Measurements from ENCODE around the gene OPHN1. TPM values are rescaled to one million over a fixed set of nuclear protein-coding genes. Genes with fewer than 3 reads are reported as not detected.

Gene OPHN1
- total and polyA plus RNA-seq, 12 donors: 2.1 to 7.1 (median 5.2) TPM

- Histone ChIP-seq H3K27me3 (no peaks in the 10 kb centered on the region), H3K9me3 (peaks cover 0 to 66% (median 6%) of the 10 kb centered on the region in 11 donors), H3K27ac (no peak overlapping the region), H3K4me3 (no peak overlapping the region), H3K4me1 (no peaks in the 10 kb centered on the region), H3K36me3 (no peaks in the 10 kb centered on the region)
- ATAC-seq (no peak), DNase-seq (no peak)
- intact Hi-C loops (cut with DNase I): no loop called here
- TF ChIP-seq, protein P1, sequence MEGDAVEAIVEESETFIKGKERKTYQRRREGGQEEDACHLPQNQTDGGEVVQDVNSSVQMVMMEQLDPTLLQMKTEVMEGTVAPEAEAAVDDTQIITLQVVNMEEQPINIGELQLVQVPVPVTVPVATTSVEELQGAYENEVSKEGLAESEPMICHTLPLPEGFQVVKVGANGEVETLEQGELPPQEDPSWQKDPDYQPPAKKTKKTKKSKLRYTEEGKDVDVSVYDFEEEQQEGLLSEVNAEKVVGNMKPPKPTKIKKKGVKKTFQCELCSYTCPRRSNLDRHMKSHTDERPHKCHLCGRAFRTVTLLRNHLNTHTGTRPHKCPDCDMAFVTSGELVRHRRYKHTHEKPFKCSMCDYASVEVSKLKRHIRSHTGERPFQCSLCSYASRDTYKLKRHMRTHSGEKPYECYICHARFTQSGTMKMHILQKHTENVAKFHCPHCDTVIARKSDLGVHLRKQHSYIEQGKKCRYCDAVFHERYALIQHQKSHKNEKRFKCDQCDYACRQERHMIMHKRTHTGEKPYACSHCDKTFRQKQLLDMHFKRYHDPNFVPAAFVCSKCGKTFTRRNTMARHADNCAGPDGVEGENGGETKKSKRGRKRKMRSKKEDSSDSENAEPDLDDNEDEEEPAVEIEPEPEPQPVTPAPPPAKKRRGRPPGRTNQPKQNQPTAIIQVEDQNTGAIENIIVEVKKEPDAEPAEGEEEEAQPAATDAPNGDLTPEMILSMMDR (IDR thresholded peaks at IDR 0.05): no peak
These were observed 434.8 kb downstream of the OPHN1 start for GRCh38 chrX:67998540-67998939.

Other genes starting within 250 kb of the OPHN1 start
- gene YIPF6, start 65.6 kb upstream of the OPHN1 start, total RNA-seq: 10 to 100 TPM; 28.9 to 35.0 (median 29.4) TPM
- gene YIPF6, start 65.6 kb upstream of the OPHN1 start, polyA plus RNA-seq: 10 to 100 TPM in 1 of 2 donors, 1 to 10 TPM in 1; 8.0 to 12.5 TPM
- gene STARD8, start 214.2 kb upstream of the OPHN1 start, total RNA-seq: 10 to 100 TPM in 2 of 10 donors, 1 to 10 TPM in 8; 5.2 to 11.7 (median 8.0) TPM
- gene STARD8, start 214.2 kb upstream of the OPHN1 start, polyA plus RNA-seq: 1 to 10 TPM; 4.7 to 7.4 TPM